Vagina (tissue), 2 donors: Measurements from ENCODE around the gene ZNF697. TPM values are rescaled to one million over a fixed set of nuclear protein-coding genes. Genes with fewer than 3 reads are reported as not detected.

ENCODE experiments used
- DNase-seq, 2 donors: peaks; one replicate each; pipeline ENCODE4 v3.0.0-alpha.2; 2017; ENCODE audit errors: extremely low spot score in 2 of 2
- H3K27ac ChIP-seq: fragments of 200-600 bp; sonication (generic); one replicate; pipeline ENCODE4 v1.5.1; 2019
- H3K27me3 ChIP-seq: fragments of 200-600 bp; sonication (generic); one replicate; pipeline ENCODE4 v1.5.1; 2019
- H3K36me3 ChIP-seq, 2 donors: fragments of 200-600 bp; sonication (generic); one replicate each; pipeline ENCODE4 v1.5.1; 2017 to 2019
- H3K4me1 ChIP-seq: fragments of 200-600 bp; sonication (generic); one replicate; pipeline ENCODE4 v1.5.1; 2019
- H3K4me3 ChIP-seq, 2 donors: fragments of 200-600 bp; sonication (generic); 1 replicate in 1 of 2; 2 replicates in 1 of 2; pipeline ENCODE4 v1.5.1; 2016 to 2019
- H3K9me3 ChIP-seq: fragments of 200-600 bp; sonication (generic); one replicate; pipeline ENCODE4 v1.5.1; 2019
- POLR2A ChIP-seq, 2 donors: fragments of 450-650 bp; IDR thresholded peaks; one replicate each; pipeline ENCODE4 v1.6.1; 2017; ENCODE audit warnings: antibody characterized with exemption in 2 of 2, mild to moderate bottlenecking in 2 of 2, moderate library complexity in 2 of 2
- POLR2AphosphoS5 ChIP-seq, 2 donors: sonication (generic); formaldehyde crosslinking; IDR thresholded peaks; one replicate each; pipeline ENCODE4 v1.9.0; 2017; ENCODE audit warnings: antibody characterized with exemption in 2 of 2, mild to moderate bottlenecking in 2 of 2, low read depth in 1 of 2; ENCODE audit not compliant: insufficient read depth in 1 of 2
- intact Hi-C: fragments of 100-400 bp; cut with DNase I; formaldehyde crosslinking; loops from one replicate; pipeline ENCODE4 v1.15.1; 2023
- total RNA-seq: library from RNA; depleted of rRNA; stranded (reverse); fragments of >200 nt; gene quantifications from one replicate; pipeline ENCODE4 v1.2.3, GENCODE V29; 2016
- TF ChIP-seq, protein P1 (sequence below), 3 experiments: fragments of 450-650 bp in 2 of 3; fragments of 200-600 bp in 1 of 3; sonication (generic) in 1 of 3; IDR thresholded peaks; one replicate each; pipeline ENCODE4 v1.5.1; 2017 to 2019; ENCODE audit warnings: antibody characterized with exemption in 3 of 3, mild to moderate bottlenecking in 2 of 3, moderate library complexity in 2 of 3

ZNF697 gene
- total RNA-seq, 1 donor from 2014 or later = 3.7 TPM

DNA sequence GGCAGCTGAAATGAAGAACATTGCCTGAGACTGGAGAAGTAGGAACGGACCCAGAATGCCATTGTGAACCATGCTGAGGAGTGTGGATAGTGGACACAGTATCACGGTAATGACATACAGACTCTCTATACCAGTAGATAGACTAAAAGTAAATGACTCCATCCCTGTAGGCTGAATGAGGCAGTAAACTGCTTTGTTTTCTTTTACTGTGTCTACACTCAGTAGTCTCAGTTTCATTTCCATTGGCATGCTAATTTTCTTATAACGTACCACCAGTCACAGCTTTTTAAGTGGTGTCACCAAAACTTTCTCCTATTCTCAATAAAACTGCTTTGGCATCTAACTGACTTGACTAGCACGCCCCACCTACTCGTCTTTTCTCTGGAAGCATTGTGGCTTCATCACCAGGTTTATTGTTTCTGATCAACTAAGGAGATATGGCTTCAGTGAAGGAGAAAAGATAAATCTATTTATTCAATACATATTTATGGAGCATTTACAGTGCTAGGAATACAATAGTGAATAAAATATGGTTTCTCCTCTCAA, 8.4 kb upstream of the ZNF697 start:
- Histone ChIP-seq H3K9me3 (no peaks in the 10 kb centered on the region), H3K36me3 (no peaks in the 10 kb centered on the region), H3K27ac (no peak overlapping the region), H3K4me1 (peaks cover 25% of the 10 kb centered on the region), H3K4me3 (no peak overlapping the region), H3K27me3 (no peaks in the 10 kb centered on the region)
- intact Hi-C loops = no loop called here
- TF ChIP-seq POLR2A (IDR thresholded peaks at IDR 0.05) (no peak), POLR2AphosphoS5 (IDR thresholded peaks at IDR 0.05; ENCODE audit: insufficient read depth in 1 of 2, low read depth in 1 of 2) (no peak)
- TF ChIP-seq, protein P1, sequence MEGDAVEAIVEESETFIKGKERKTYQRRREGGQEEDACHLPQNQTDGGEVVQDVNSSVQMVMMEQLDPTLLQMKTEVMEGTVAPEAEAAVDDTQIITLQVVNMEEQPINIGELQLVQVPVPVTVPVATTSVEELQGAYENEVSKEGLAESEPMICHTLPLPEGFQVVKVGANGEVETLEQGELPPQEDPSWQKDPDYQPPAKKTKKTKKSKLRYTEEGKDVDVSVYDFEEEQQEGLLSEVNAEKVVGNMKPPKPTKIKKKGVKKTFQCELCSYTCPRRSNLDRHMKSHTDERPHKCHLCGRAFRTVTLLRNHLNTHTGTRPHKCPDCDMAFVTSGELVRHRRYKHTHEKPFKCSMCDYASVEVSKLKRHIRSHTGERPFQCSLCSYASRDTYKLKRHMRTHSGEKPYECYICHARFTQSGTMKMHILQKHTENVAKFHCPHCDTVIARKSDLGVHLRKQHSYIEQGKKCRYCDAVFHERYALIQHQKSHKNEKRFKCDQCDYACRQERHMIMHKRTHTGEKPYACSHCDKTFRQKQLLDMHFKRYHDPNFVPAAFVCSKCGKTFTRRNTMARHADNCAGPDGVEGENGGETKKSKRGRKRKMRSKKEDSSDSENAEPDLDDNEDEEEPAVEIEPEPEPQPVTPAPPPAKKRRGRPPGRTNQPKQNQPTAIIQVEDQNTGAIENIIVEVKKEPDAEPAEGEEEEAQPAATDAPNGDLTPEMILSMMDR (IDR thresholded peaks at IDR 0.05) = no peak
- DNase-seq = no peak

DNA sequence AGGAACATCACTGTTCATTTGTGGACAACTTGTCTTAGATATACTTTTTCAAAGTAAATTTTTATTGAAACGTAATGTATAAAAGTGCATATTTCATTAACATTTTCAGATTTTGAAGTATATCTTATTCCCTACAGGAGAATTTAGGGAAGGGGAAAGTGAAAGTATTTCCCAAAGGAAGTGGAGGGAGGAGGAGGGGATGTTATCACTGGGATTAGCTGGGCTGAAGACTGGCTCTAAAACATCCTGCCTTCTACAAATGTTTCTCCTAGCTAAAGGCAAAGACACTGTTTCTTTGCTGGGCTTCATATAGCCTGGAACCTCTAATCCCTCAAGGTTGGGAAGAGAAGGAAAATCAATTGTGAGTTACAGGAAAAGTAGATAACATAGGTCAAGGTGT, 7.1 kb upstream of the ZNF697 start:
- TF ChIP-seq POLR2AphosphoS5 (IDR thresholded peaks at IDR 0.05; ENCODE audit: insufficient read depth in 1 of 2, low read depth in 1 of 2) = no peak
- TF ChIP-seq, protein P1 (IDR thresholded peaks at IDR 0.05) = no peak
- no peak for TF ChIP-seq POLR2A (IDR thresholded peaks at IDR 0.05)
- H3K27ac ChIP-seq = no peak overlapping the region
- no peak for DNase-seq
- no peak overlapping the region for H3K4me3 ChIP-seq
- H3K36me3 ChIP-seq = no peaks in the 10 kb centered on the region
- intact Hi-C loops = no loop called here
- no peaks in the 10 kb centered on the region for H3K27me3 ChIP-seq
- peaks cover 19% of the 10 kb centered on the region for H3K4me1 ChIP-seq
- no peaks in the 10 kb centered on the region for H3K9me3 ChIP-seq

DNA sequence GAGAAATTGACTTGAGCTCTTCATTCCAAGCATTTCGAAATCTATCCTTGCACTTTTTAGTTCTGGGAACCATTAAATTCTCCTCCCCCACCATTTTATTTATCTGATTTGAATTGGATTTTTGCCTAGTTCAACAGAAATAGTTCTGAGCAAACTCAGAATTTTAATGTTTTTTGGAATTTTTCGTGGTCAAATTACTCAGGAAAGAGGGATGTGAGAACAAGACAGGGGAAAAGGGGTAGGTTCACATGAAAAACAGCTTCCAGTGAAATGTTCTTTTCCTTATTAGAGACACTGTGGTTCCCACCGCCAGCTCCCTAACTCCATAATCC, 5.7 kb upstream of the ZNF697 start:
- Histone ChIP-seq H3K4me1 (peaks cover 11% of the 10 kb centered on the region), H3K9me3 (no peaks in the 10 kb centered on the region), H3K27ac (no peak overlapping the region), H3K27me3 (no peaks in the 10 kb centered on the region), H3K36me3 (no peaks in the 10 kb centered on the region), H3K4me3 (no peak overlapping the region)
- intact Hi-C loops = no loop called here
- TF ChIP-seq, protein P1 (IDR thresholded peaks at IDR 0.05) = no peak
- TF ChIP-seq POLR2AphosphoS5 (IDR thresholded peaks at IDR 0.05; ENCODE audit: insufficient read depth in 1 of 2, low read depth in 1 of 2) (peak in 1 of 2 donors; percentile 66), POLR2A (IDR thresholded peaks at IDR 0.05) (no peak)
- no peak for DNase-seq

DNA sequence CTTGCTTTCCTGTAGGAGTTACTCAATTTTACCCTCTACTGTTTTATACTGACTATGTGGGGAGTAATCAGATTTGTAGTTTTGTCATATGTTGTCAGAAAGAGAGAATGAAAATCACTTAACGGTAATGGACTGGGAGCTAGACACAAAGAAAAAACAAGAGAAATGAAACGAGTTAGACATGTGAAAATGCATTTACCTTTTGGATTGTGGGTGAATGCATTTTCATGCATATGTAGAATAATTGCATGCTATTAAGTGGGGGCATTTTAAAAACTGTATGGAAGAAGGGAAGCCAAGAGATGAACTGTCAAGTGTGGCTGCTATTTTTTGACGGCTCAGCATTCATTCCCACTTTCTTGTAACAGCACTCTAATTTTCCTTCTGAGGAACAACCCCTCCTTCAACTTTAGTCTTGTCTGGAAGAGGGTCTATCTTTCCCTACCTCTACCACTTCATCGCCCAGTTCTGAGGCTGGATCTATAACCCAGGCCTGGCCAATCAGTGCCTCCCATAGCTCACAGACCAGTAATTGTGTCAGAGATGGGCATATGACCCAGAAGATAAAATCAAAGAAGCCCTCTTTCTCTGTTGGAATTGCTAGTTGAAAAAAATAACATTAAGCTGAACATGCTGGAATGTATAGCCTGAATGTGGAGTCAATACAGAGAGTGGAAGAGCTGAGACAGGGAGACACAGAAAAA, 5.2 kb upstream of the ZNF697 start:
- no peak for TF ChIP-seq POLR2A (IDR thresholded peaks at IDR 0.05)
- TF ChIP-seq, protein P1 (IDR thresholded peaks at IDR 0.05) = no peak
- intact Hi-C loops = no loop called here

DNA sequence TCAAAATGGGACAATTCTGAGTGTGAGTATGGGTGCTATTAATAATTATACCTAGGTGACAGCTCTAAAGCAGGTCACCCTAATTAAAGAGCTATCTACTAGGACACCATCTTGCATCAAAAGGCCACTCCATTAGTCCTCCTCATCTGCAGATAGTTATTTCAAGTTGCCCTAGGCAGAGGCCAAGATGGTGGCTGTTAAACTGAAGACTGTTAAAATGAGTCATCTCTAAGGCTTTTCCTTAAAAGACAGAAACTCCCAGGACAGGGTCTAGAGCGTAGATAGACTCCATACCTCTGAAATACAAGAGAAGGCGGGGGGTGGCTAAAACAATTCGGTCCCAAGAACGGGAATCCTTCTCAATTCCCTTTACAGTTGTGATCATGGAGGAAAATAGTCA, 4.5 kb upstream of the ZNF697 start:
- H3K4me1 ChIP-seq = peaks cover 13% of the 10 kb centered on the region
- DNase-seq = no peak
- intact Hi-C loops = no loop called here
- no peaks in the 10 kb centered on the region for H3K36me3 ChIP-seq
- TF ChIP-seq, protein P1 (IDR thresholded peaks at IDR 0.05) = no peak
- TF ChIP-seq POLR2A (IDR thresholded peaks at IDR 0.05) (no peak), POLR2AphosphoS5 (IDR thresholded peaks at IDR 0.05; ENCODE audit: insufficient read depth in 1 of 2, low read depth in 1 of 2) (no peak)
- H3K4me3 ChIP-seq = no peak overlapping the region
- no peaks in the 10 kb centered on the region for H3K9me3 ChIP-seq
- H3K27me3 ChIP-seq = no peaks in the 10 kb centered on the region
- H3K27ac ChIP-seq = no peak overlapping the region

More for the DNA sequence above, 5.2 kb upstream of the ZNF697 start:
- Histone ChIP-seq H3K4me3 (no peak overlapping the region), H3K36me3 (no peaks in the 10 kb centered on the region), H3K4me1 (peaks cover 13% of the 10 kb centered on the region), H3K27ac (no peak overlapping the region), H3K9me3 (no peaks in the 10 kb centered on the region), H3K27me3 (no peaks in the 10 kb centered on the region)
- DNase-seq = no peak
